SK-N-MC (cell line): ENCODE data around the gene ALKBH1.

ENCODE experiments used
- EZH2 ChIP-seq: fragments of 200-600 bp; sonication (generic); IDR thresholded peaks from one replicate; pipeline ENCODE4 v1.6.1; 2017; ENCODE audit warnings: antibody characterized with exemption
- POLR2AphosphoS5 ChIP-seq: IDR thresholded peaks from 2 replicates; pipeline ENCODE4 v1.6.1; 2012; ENCODE audit warnings: mild to moderate bottlenecking, low read depth, low read length, borderline replicate concordance

GRCh38 chr14:77649326-77649725, 58.5 kb downstream of the ALKBH1 start:
- no peak for TF ChIP-seq EZH2
- TF ChIP-seq POLR2AphosphoS5: no peak
